OCI-LY1 (cell line): ENCODE measurements around the gene VMP1.
A peak's percentile ranks its signal among the peaks of the same experiment; 100 is the strongest.

Experiments used
- H2AFZ ChIP-seq: fragments of 200-600 bp; sonication (generic), shearing (Covaris generic); 2 replicates; pipeline ENCODE4 v1.6.0; 2014; ENCODE audit warnings: antibody characterized with exemption, mild to moderate bottlenecking, low read length
- H3F3A ChIP-seq: fragments of 200-600 bp; sonication (generic), shearing (Covaris generic); 2 replicates; pipeline ENCODE4 v1.6.0; 2014; ENCODE audit warnings: mild to moderate bottlenecking, antibody characterized with exemption, low read length, moderate library complexity; ENCODE audit not compliant: insufficient read depth
- H3K27ac ChIP-seq: fragments of 200-600 bp; sonication (generic); 2 replicates; pipeline ENCODE4 v1.5.1; 2014; ENCODE audit warnings: low read length, mixed run types, mild to moderate bottlenecking, low read depth; ENCODE audit not compliant: poor library complexity, severe bottlenecking
- H3K27me3 ChIP-seq: fragments of 200-600 bp; sonication (generic); 2 replicates; pipeline ENCODE4 v1.6.0; 2014; ENCODE audit warnings: antibody characterized with exemption, mild to moderate bottlenecking, low read length, moderate library complexity; ENCODE audit not compliant: insufficient read depth
- H3K36me3 ChIP-seq: fragments of 200-600 bp; sonication (generic); 2 replicates; pipeline ENCODE4 v1.6.1; 2014; ENCODE audit warnings: mild to moderate bottlenecking, antibody characterized with exemption, low read length, moderate library complexity, mixed read lengths; ENCODE audit not compliant: insufficient read depth
- H3K4me1 ChIP-seq: fragments of 200-600 bp; sonication (generic); 2 replicates; pipeline ENCODE4 v1.5.1; 2014; ENCODE audit warnings: mild to moderate bottlenecking, low read length, moderate library complexity; ENCODE audit not compliant: insufficient read depth, severe bottlenecking
- H3K4me2 ChIP-seq: fragments of 200-600 bp; sonication (generic), shearing (Covaris generic); 2 replicates; pipeline ENCODE4 v1.6.1; 2014; ENCODE audit warnings: low read length
- H3K4me3 ChIP-seq: fragments of 200-600 bp; sonication (generic); 2 replicates; pipeline ENCODE4 v1.5.1; 2014; ENCODE audit warnings: low read length, low read depth, mild to moderate bottlenecking, mixed read lengths; ENCODE audit not compliant: poor library complexity, severe bottlenecking
- H3K79me2 ChIP-seq: fragments of 200-600 bp; shearing (Covaris generic); 2 replicates; pipeline ENCODE4 v1.6.1; 2016; ENCODE audit warnings: mixed run types, low read length, mixed read lengths; ENCODE audit not compliant: insufficient read depth
- H3K9ac ChIP-seq: fragments of 200-600 bp; sonication (generic), shearing (Covaris generic); 2 replicates; pipeline ENCODE4 v1.6.1; 2014; ENCODE audit warnings: mild to moderate bottlenecking, low read length, mixed read lengths
- H3K9me2 ChIP-seq: fragments of 200-600 bp; sonication (generic), shearing (Covaris generic); 2 replicates; pipeline ENCODE4 v1.6.1; 2014; ENCODE audit warnings: low read depth, mild to moderate bottlenecking, low read length, mixed read lengths
- H3K9me3 ChIP-seq: fragments of 200-600 bp; shearing (Covaris generic); 2 replicates; pipeline ENCODE4 v1.6.1; 2014; ENCODE audit warnings: low read length, mixed read lengths
- H4K20me1 ChIP-seq: fragments of 200-600 bp; sonication (generic), shearing (Covaris generic); 2 replicates; pipeline ENCODE4 v1.6.0; 2016; ENCODE audit warnings: mild to moderate bottlenecking, low read length; ENCODE audit not compliant: insufficient read depth
- CTCF ChIP-seq: fragments of 200-600 bp; sonication (generic), shearing (Covaris generic); IDR thresholded peaks from 2 replicates; pipeline ENCODE4 v1.5.1; 2017; ENCODE audit warnings: mild to moderate bottlenecking, antibody characterized with exemption, low read length, moderate library complexity, mixed read lengths
- EZH2 ChIP-seq: fragments of 200-600 bp; sonication (generic), shearing (Covaris generic); IDR thresholded peaks from 2 replicates; pipeline ENCODE4 v1.8.0; 2017; ENCODE audit warnings: borderline replicate concordance, mixed run types, mild to moderate bottlenecking, antibody characterized with exemption, low read length, moderate library complexity, mixed read lengths

VMP1 gene

GRCh38 chr17:59707149-59707970 lies at the start of gene VMP1, which contains the start of gene PTRH2:
TSS of gene VMP1 (plus strand) at chr17:59707654. CDS start at chr17:59731447, 23,793 bp downstream.
TSS of gene PTRH2 (minus strand) at chr17:59707430. CDS start at chr17:59697978, 9,452 bp downstream.
- H4K20me1 ChIP-seq = 0 out of 2 replicates have a peak, but pooled peaks cover 3% of the 10 kb centered on the region
- peak within 1 kb of the TSS; percentile 96 for H3K9ac ChIP-seq
- no peaks in the 10 kb centered on the region for H3K27me3 ChIP-seq
- no peak for TF ChIP-seq CTCF
- no peak for TF ChIP-seq EZH2
- H3K4me1 ChIP-seq = peaks cover 34% of the 10 kb centered on the region
- H3K27ac ChIP-seq = peak within 1 kb of the TSS; percentile 78
- H3K9me2 ChIP-seq = no peaks in the 10 kb centered on the region
- H3K4me3 ChIP-seq = peak within 1 kb of the TSS; percentile 89
- H2AFZ ChIP-seq = peak within 1 kb of the TSS; percentile 9; the same call in 1 of the 2 replicates
- peaks cover 86% of the 10 kb centered on the region for H3K79me2 ChIP-seq
- peak within 1 kb of the TSS; percentile 92 for H3K4me2 ChIP-seq
- no peaks in the 10 kb centered on the region for H3F3A ChIP-seq
- H3K36me3 ChIP-seq = peaks cover 23% of the 10 kb centered on the region
- H3K9me3 ChIP-seq = no peaks in the 10 kb centered on the region

DNA sequence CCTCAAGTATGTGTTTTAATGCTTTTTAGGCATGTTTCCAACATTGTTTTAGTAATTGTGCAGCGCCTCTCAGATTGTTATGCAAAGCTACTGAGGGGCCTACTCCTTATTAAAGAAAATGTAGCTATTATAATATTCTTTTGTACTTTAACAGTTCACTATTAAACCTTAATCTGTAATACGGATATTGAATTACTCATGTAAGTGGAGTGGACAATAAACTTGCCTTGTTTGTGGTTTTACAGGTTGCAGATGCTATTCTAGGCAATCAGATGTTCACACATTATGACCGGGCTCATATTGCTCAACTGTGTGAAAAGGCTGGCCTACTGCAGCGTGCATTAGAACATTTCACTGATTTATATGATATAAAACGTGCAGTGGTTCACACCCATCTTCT lies 41.2 kb upstream of the VMP1 start:
- Histone ChIP-seq H3K36me3 (peaks cover 97% of the 10 kb centered on the region), H3F3A (no peaks in the 10 kb centered on the region), H3K9me3 (no peaks in the 10 kb centered on the region), H3K4me3 (no peak overlapping the region), H3K9ac (no peak overlapping the region), H3K4me2 (no peak overlapping the region), H2AFZ (no peak overlapping the region), H3K27ac (no peak overlapping the region), H4K20me1 (no peaks in the 10 kb centered on the region), H3K27me3 (no peaks in the 10 kb centered on the region), H3K79me2 (no peaks in the 10 kb centered on the region), H3K4me1 (no peaks in the 10 kb centered on the region), H3K9me2 (no peaks in the 10 kb centered on the region)
- no peak for TF ChIP-seq EZH2
- no peak for TF ChIP-seq CTCF

- no peaks in the 10 kb centered on the region for H3K27me3 ChIP-seq
- H3K4me2 ChIP-seq = no peak overlapping the region
- H3K36me3 ChIP-seq = peaks cover 92% of the 10 kb centered on the region
- H3K4me3 ChIP-seq = no peak overlapping the region
- H2AFZ ChIP-seq = no peak overlapping the region
- no peaks in the 10 kb centered on the region for H3K79me2 ChIP-seq
- no peaks in the 10 kb centered on the region for H3K9me2 ChIP-seq
- no peak for TF ChIP-seq CTCF
- no peak for TF ChIP-seq EZH2
- H3K27ac ChIP-seq = no peak overlapping the region
- H3K4me1 ChIP-seq = no peaks in the 10 kb centered on the region
- no peaks in the 10 kb centered on the region for H4K20me1 ChIP-seq
- no peaks in the 10 kb centered on the region for H3F3A ChIP-seq
- no peaks in the 10 kb centered on the region for H3K9me3 ChIP-seq
- no peak overlapping the region for H3K9ac ChIP-seq
These were observed 38.6 kb upstream of the VMP1 start for GRCh38 chr17:59668816-59669215.
